ENCODE measurements around the gene HERPUD2. TPM values are rescaled to one million over a fixed set of nuclear protein-coding genes. Genes with fewer than 3 reads are reported as not detected.

The HERPUD2 gene
- total RNA-seq, 6 experiments from 2014 or later, result 21.2 to 26.5 (median 22.6) TPM

DNA sequence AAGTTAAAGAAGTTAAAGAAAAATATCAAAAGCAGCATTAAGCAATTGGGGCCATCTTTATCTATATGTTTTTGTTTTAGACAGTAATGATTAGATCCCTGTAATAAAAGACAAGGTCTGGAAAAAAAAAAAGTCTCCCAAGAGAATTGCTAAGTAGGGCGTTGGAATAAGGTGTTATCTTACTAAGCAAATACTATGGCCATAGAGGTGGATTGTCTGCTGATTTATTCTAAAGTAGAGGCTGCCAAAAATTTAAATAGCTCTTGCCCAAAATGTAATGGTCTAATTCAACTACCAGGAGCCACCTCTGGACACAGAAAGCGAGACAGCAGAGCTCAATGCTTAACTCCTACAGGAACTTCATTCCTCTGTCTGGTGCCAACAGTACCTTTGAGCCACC lies 71.6 kb downstream of the HERPUD2 start:
- H3K4me3 Mint-ChIP-seq, result no peak overlapping the region
- no peaks in the 10 kb centered on the region for H3K27me3 Mint-ChIP-seq (ENCODE audit: insufficient read depth)

DNA sequence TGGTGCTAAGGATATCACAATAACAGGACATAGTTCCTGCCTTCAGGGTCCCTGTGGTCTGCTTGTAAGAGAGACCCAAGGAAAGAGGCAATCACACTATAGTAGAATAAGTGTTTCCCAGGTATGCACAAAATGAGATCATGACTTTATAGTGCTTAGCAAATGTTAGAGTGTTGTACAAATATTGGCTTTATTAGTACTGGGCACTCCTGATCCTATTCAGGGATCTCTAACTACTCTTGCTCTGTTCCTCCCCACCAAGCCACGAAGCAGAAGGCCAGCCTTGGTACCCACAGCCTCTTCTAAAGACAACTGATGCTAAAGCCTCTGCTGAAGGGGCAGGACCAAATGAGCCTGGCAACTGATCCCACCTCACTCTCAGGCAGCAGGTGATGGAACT lies 75.1 kb downstream of the HERPUD2 start:
- Mint-ChIP-seq H3K4me3 (no peak overlapping the region), H3K4me1 (ENCODE audit: low read depth) (peaks cover 7% of the 10 kb centered on the region; the same call in 1 of the 2 replicates), H3K27ac (no peak overlapping the region), H3K9me3 (no peaks in the 10 kb centered on the region), H3K36me3 (ENCODE audit: low read depth) (peaks cover 5% of the 10 kb centered on the region; the same call in 1 of the 2 replicates), H3K27me3 (ENCODE audit: insufficient read depth) (no peaks in the 10 kb centered on the region)
- TF ChIP-seq, protein P1, sequence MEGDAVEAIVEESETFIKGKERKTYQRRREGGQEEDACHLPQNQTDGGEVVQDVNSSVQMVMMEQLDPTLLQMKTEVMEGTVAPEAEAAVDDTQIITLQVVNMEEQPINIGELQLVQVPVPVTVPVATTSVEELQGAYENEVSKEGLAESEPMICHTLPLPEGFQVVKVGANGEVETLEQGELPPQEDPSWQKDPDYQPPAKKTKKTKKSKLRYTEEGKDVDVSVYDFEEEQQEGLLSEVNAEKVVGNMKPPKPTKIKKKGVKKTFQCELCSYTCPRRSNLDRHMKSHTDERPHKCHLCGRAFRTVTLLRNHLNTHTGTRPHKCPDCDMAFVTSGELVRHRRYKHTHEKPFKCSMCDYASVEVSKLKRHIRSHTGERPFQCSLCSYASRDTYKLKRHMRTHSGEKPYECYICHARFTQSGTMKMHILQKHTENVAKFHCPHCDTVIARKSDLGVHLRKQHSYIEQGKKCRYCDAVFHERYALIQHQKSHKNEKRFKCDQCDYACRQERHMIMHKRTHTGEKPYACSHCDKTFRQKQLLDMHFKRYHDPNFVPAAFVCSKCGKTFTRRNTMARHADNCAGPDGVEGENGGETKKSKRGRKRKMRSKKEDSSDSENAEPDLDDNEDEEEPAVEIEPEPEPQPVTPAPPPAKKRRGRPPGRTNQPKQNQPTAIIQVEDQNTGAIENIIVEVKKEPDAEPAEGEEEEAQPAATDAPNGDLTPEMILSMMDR (IDR thresholded peaks at IDR 0.05), result no peak
- DNase-seq, result no peak

More for the DNA sequence above, 71.6 kb downstream of the HERPUD2 start:
- no peaks in the 10 kb centered on the region for H3K4me1 Mint-ChIP-seq (ENCODE audit: low read depth)
- H3K36me3 Mint-ChIP-seq (ENCODE audit: low read depth), result peaks cover 5% of the 10 kb centered on the region; the same call in 1 of the 2 replicates
- TF ChIP-seq, protein P1 (IDR thresholded peaks at IDR 0.05), result no peak
- no peak for DNase-seq
- no peak overlapping the region for H3K27ac Mint-ChIP-seq
- no peaks in the 10 kb centered on the region for H3K9me3 Mint-ChIP-seq

DNA sequence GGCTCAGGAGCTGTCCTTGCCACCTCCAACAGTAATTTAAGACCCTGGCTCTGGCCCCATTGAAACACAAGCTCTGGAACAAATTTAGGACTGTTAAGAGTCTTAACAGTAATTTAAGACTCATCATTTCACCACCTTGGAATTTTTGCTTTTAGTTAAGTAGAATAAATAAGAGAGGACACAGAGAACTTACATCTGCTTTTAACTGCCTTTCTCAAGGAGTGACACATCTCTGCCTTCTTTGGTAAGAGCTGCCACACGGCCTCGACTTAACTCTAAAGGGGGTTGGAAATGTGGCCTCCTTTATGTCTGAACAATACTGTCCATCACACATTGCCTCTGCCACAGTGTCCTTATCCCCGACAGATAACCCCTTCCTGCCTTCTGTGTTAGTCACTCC lies 77.9 kb downstream of the HERPUD2 start:
- TF ChIP-seq, protein P1 (IDR thresholded peaks at IDR 0.05), result no peak
- no peak overlapping the region for H3K27ac Mint-ChIP-seq
- DNase-seq, result no peak

DNA sequence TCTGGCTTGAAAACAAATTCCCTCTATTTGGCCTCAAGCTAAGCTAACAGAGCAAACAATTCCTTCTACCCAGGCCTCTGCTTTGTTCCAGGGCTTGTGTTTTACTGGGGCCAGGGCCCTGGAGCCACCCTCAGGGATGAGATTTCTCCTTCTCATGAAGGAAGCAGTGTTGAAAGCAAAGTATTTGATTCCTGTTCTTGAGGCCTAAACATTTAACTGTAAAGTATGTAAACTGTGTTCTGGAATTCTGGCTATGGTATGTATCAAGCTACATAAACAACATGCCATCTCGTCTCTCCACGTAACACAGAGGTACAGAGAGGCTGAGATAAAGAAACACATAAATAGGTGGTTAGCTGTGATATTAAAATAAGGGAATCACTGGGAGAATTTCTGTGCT lies 81.8 kb downstream of the HERPUD2 start:
- no peaks in the 10 kb centered on the region for H3K9me3 Mint-ChIP-seq
- H3K4me3 Mint-ChIP-seq, result no peak overlapping the region
- H3K27me3 Mint-ChIP-seq (ENCODE audit: insufficient read depth), result peaks cover 2% of the 10 kb centered on the region
- no peak for DNase-seq
- H3K27ac Mint-ChIP-seq, result no peak overlapping the region
- peaks cover 7% of the 10 kb centered on the region; the same call in 1 of the 2 replicates for H3K4me1 Mint-ChIP-seq (ENCODE audit: low read depth)
- TF ChIP-seq, protein P1 (IDR thresholded peaks at IDR 0.05), result no peak
- H3K36me3 Mint-ChIP-seq (ENCODE audit: low read depth), result no peaks in the 10 kb centered on the region

More for the DNA sequence above, 77.9 kb downstream of the HERPUD2 start:
- no peaks in the 10 kb centered on the region for H3K9me3 Mint-ChIP-seq
- H3K4me1 Mint-ChIP-seq (ENCODE audit: low read depth), result peaks cover 7% of the 10 kb centered on the region; the same call in 1 of the 2 replicates
- H3K36me3 Mint-ChIP-seq (ENCODE audit: low read depth), result peaks cover 5% of the 10 kb centered on the region; the same call in 1 of the 2 replicates
- H3K27me3 Mint-ChIP-seq (ENCODE audit: insufficient read depth), result no peaks in the 10 kb centered on the region
- no peak overlapping the region for H3K4me3 Mint-ChIP-seq

DNA sequence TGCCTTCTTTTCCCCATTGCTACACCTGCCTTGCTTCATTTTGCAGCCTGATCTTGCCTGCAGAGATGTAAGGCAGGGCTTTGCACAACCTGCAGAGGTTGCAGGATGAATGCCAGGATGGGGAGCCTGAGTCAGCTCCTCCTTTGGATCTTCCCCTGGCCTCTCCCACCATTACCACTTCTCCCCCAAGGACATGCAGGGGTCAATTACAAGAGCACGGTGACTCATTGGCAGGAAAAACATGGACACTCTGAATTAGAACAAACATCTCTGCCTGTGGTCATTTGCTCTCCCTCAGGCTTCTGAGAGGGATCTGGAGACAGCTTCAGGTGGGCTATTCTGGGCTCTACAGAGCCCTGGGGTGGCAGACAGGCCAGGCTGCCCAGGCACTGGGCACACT lies 89.2 kb downstream of the HERPUD2 start:
- Mint-ChIP-seq H3K27ac (no peak overlapping the region), H3K4me3 (no peak overlapping the region), H3K27me3 (ENCODE audit: insufficient read depth) (peaks cover 5% of the 10 kb centered on the region), H3K9me3 (no peaks in the 10 kb centered on the region), H3K4me1 (ENCODE audit: low read depth) (peaks cover 15% of the 10 kb centered on the region), H3K36me3 (ENCODE audit: low read depth) (no peaks in the 10 kb centered on the region)
- TF ChIP-seq, protein P1 (IDR thresholded peaks at IDR 0.05), result no peak
- DNase-seq, result peak; percentile 49

DNA sequence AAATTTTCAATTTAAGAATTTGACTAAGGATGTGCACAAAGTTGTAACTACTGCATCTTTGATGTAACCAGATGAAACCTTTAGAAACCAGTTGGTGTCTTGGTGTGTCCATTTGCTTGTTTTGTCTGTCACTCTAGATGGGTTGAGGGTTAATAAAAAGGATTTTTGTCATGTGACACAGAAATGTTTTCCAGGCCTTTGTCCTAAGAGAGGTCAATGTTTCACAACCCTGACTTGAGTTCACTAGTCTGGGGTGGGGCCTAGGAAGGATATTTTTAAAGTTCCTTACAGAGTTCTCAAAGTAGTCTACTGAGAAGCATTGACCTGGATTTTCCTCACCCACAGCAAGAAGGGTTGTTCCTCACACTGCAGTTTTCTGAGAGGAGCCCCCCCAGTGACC lies 90.3 kb downstream of the HERPUD2 start:
- peaks cover 5% of the 10 kb centered on the region for H3K27me3 Mint-ChIP-seq (ENCODE audit: insufficient read depth)
- no peaks in the 10 kb centered on the region for H3K9me3 Mint-ChIP-seq
- H3K4me3 Mint-ChIP-seq, result no peak overlapping the region
- H3K27ac Mint-ChIP-seq, result no peak overlapping the region
- peaks cover 15% of the 10 kb centered on the region for H3K4me1 Mint-ChIP-seq (ENCODE audit: low read depth)
- DNase-seq, result no peak
- TF ChIP-seq, protein P1 (IDR thresholded peaks at IDR 0.05), result no peak
- no peaks in the 10 kb centered on the region for H3K36me3 Mint-ChIP-seq (ENCODE audit: low read depth)
